Embryonic facial prominence (tissue), 1 donor: ENCODE measurements around the gene RILPL2.
"Not testable (repeated sequence)": the region's sequence is repeated elsewhere in the genome, so short reads cannot be mapped to it uniquely, and the experiment has no call there.

Source experiments
- DNase-seq: peaks from one replicate; pipeline ENCODE4 v3.0.0-alpha.2; 2016; ENCODE audit errors: extremely low spot score

The RILPL2 gene

DNA sequence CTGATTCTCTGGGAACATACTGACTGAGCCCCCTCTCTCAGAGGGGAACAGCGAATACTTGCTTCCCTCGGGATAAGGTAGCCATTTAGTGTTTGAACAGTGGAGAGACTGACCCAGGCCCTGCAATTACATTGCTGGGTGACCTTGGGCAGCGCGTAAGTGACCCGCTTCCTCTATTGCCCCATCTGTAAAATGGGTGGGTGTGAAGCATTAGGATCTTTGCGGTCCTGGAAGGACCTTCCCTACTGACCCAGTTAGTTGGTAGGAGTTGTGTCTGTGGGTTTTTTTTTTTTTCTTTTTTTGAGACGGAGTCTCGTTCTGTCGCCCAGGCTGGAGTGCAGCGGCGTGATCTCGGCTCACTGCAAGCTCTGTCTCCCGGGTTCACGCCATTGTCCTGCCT lies 53.8 kb downstream of the RILPL2 start:
- DNase-seq: no peak

DNA sequence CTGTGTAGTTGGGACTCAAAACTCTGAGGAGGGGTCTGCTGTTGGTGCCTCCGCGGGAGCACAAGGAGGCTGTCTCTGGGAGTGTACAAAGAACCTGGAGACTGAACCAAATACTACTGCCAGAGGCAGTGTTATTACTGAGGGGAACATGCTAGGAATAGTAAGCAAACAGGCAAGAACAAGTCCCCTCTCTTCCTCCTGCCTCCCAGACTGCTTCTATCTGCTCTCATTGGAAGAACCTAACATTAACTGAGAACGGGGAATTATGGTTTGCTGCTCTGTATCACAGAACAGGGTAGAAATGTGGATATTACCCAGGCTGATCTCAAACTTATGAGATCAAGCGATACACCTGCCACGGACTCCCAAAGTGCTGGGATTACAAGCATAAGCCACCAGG lies 57.1 kb downstream of the RILPL2 start:
- DNase-seq: no peak

DNA sequence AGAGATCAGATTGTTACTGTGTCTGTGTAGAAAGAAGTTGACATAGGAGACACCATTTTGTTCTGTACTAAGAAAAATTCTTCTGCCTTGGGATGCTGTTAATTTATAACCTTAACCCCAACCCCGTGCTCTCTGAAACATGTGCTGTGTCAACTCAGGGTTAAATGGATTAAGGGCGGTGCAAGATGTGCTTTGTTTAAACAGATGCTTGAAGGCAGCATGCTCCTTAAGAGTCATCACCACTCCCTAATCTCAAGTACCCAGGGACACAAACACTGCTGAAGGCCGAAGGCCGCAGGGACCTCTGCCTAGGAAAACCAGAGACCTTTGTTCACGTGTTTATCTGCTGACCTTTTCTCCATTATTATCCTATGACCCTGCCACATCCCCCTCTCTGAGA lies 64.1 kb downstream of the RILPL2 start:
- not testable (repeated sequence) for DNase-seq

DNA sequence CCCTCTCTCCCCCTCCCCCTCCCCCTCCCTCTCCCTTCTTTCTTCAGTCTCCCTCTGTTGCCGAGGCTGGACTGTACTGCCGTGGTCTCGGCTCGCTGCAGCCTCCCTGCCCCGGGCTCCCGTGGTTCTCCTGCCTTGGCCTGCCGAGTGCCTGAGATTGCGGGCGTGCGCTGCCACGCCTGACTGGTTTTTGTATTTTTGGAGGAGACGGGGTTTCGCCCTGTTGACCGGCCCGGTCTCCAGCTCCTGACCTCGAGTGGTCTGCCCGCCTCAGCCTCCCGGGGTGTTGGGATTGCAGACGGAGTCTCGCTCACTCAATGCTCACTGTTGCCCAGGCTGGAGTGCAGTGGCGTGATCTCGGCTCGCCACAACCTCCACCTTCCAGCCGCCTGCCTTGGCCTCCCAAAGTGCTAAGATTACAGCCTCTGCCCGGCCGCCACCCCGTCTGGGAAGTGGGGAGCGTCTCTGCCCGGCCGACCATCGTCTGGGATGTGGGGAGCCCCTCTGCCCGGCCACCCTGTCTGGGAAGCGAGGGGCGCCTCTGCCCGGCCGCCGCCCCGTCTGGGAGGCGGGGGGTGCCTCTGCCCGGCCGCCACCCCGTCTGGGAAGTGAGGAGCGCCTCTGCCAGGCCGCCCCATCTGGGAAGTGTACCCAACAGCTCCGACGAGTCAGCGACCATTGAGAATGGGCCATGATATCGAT lies 64.7 kb downstream of the RILPL2 start:
- DNase-seq: not testable (repeated sequence)

DNA sequence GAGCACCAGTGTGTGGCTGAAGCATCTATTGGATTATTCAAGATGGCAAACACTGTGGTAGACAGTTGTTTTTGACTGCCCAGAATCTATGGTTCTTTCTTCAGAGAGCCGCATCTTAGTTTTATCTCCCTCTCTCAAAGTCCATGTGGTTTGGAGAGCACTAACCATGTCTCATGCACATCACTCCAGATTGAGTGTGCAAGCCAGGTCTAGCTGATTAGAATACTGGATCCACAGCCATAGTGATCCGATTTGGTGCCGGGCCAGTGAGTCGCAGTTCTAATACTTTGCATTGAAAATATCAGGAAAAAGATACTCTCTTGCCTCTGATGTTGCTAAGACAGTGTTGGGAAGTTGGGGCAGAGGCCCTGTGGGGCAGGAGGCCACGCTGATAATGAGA lies 67.3 kb downstream of the RILPL2 start:
- DNase-seq: no peak

DNA sequence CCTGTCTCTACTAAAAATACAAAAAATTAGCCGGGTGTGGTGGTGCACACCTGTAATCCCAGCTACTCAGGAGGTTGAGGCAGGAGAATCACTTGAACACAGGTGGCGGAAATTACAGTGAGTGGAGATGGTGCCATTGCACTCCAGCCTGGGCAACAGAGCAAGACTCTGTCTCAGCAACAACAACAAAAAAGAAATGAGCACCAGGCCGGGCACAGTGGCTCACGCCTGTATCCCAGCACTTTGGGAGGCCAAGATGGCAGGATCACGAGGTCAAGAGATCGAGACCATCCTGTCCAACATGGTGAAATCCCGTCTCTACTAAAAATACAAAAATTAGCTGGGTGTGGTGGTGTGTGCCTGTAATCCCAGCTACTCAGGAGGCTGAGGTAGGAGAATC lies 68.1 kb downstream of the RILPL2 start:
- DNase-seq: not testable (repeated sequence)

DNA sequence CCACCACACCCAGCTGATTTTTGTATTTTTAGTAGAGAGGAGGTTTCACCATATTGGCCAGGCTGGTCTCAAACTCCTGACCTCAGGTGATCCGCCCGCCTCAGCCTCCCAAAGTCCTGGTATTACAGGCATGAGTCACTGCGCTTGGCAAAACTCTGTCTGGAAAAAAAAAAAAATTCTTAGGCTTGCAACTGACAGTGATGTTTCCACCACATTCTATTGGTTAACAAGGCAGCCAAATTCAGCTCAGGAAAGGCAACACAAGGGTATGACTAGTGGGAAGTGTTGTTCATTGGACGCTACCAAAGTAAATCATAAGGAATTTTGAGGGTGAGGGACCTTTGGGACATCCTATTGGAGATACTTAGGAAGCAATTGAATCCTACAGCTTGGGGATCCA lies 69.0 kb downstream of the RILPL2 start:
- no peak for DNase-seq
